BLaER1 treated with 17β-estradiol and CSF1 and Interleukin-3, amounts not matched to agents 10 nM and 100 nM (cell line): ENCODE measurements around the gene RHCG.
A peak's percentile ranks its signal among the peaks of the same experiment; 100 is the strongest.

Experiments
- H3K27ac ChIP-seq, 11 experiments: shearing (Covaris generic); formaldehyde crosslinking; 2 replicates each; pipeline ENCODE4 v1.8.1; 2022
- H3K27me3 ChIP-seq, 11 experiments: shearing (Covaris generic); formaldehyde crosslinking; 2 replicates each; pipeline ENCODE4 v1.8.1; 2022
- H3K36me3 ChIP-seq, 11 experiments: shearing (Covaris generic); formaldehyde crosslinking; 2 replicates each; pipeline ENCODE4 v1.8.1; 2022
- H3K4me1 ChIP-seq, 10 experiments: shearing (Covaris generic); formaldehyde crosslinking; 2 replicates each; pipeline ENCODE4 v1.8.1; 2022
- H3K4me2 ChIP-seq, 11 experiments: shearing (Covaris generic); formaldehyde crosslinking; 2 replicates each; pipeline ENCODE4 v1.8.1; 2022
- H3K4me3 ChIP-seq, 10 experiments: shearing (Covaris generic); formaldehyde crosslinking; 2 replicates each; pipeline ENCODE4 v1.8.1; 2022
- H3K9ac ChIP-seq, 11 experiments: shearing (Covaris generic); formaldehyde crosslinking; 2 replicates each; pipeline ENCODE4 v1.8.1; 2022
- H3K9me3 ChIP-seq, 11 experiments: shearing (Covaris generic); formaldehyde crosslinking; replicated peaks in 1 of 11; 2 replicates each; pipeline ENCODE4 v1.8.1; 2022
- H4K20me1 ChIP-seq, 11 experiments: shearing (Covaris generic); formaldehyde crosslinking; 2 replicates each; pipeline ENCODE4 v1.8.1; 2022
- Cebpa-rat ChIP-seq, 11 experiments: shearing (Covaris generic); IDR thresholded peaks; 2 replicates each; pipeline ENCODE4 v1.8.1; 2022

Gene RHCG

DNA sequence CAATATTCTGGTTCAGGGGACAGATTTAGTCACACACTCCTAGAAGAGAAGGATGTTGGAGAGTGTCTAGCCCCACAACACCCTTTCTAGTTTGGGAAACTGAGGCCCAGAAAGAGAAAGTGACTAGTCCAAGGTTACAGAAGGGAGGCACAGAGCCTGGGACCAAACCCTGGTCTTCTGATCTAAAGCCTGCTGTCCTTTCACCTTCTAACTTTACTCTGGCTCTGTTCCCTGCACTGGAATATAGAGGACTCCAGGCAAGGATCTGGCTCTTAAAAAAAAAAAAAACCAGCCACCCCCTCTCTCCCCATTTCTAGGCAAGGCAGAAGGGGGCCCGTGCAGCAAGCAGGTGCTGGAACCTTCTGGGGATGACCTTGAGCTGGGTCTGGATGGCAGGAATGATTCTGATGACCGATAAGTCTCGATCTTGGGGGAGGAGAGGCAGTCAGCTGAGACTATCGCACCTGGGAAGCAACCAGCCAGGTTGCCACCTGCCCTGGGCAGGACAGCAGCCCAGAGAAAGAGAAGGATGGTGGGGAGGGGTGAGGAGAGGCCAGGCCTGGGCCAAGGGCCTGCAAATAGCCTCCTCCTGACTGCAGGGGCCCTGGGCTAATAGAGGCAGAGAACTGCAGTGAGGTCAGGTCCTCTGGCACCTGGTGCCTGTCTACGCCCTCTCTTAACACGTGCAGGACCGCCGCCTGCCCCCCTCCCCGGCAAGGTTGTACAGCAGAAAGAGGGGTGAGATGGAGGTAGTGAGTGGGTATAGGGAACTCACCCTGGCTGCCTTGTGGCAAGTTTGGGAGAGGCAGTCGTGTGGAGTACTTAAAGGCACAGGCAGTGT, 30.4 kb upstream of the RHCG start:
- H3K4me2 ChIP-seq = no peak overlapping the region
- no peak for TF ChIP-seq Cebpa-rat (IDR thresholded peaks at IDR 0.05)
- H3K27me3 ChIP-seq = no peaks in the 10 kb centered on the region
- no peaks in the 10 kb centered on the region for H3K9me3 ChIP-seq
- peaks cover 0 to 14% (median 9%) of the 10 kb centered on the region in 10 experiments; a peak in 12 of 20 replicates for H3K4me1 ChIP-seq
- H3K9ac ChIP-seq = no peak overlapping the region
- H3K4me3 ChIP-seq = no peak overlapping the region
- no peaks in the 10 kb centered on the region for H3K36me3 ChIP-seq
- no peaks in the 10 kb centered on the region; a peak in 1 of 22 replicates for H4K20me1 ChIP-seq
- H3K27ac ChIP-seq = no peak overlapping the region

DNA sequence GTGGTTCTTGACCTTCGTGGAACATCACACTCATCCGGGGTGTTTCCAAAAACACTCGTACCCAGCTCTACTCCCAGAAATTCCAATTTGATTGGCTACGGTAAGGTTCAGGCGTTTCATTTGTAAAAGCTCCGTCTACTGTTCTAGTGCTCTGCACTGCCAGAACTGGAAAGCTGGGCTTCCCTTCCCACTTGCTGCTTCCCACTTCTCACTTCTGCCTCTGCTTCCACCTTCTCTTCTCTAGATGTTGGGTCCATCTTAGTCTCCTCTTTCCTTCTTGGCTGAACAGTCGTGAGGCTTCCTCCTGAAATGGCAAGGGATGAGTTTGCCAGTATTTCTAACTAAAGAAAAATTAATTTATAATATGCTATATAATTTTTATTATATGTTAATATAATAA, 29.8 kb upstream of the RHCG start:
- Histone ChIP-seq H3K4me3 (no peak overlapping the region), H3K27me3 (no peaks in the 10 kb centered on the region), H3K9ac (no peak overlapping the region), H3K27ac (no peak overlapping the region), H3K36me3 (no peaks in the 10 kb centered on the region), H3K4me1 (peaks cover 0 to 16% (median 11%) of the 10 kb centered on the region in 10 experiments; a peak in 12 of 20 replicates), H3K4me2 (no peak overlapping the region), H3K9me3 (peaks cover 0 to 3% (median 0%) of the 10 kb centered on the region in 11 experiments; a peak in 5 of 22 replicates), H4K20me1 (no peaks in the 10 kb centered on the region; a peak in 1 of 22 replicates)
- no peak for TF ChIP-seq Cebpa-rat (IDR thresholded peaks at IDR 0.05)

DNA sequence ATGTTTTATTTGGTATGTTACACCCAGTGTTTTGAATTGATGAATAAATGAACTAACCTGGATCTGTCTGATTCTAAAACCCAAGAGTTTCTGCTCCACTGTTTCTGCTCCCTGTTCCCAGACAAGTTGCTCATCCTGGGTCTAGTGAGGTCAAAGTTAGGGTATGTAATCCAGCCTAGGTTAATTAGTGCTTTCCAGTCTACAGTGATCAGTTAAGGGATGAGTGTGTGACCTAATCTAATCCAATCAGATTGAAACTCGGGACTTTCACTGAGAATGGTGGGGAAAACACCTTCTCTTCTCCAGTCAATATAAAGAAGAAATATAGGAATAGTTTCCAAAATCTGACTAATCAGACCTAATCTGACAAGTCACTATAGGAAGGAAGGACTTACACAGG, 27.8 kb upstream of the RHCG start:
- H3K9me3 ChIP-seq = peaks cover 0 to 12% (median 4%) of the 10 kb centered on the region in 11 experiments; a peak in 9 of 22 replicates
- H3K4me2 ChIP-seq = no peak overlapping the region
- no peak overlapping the region for H3K27ac ChIP-seq
- no peak overlapping the region for H3K4me3 ChIP-seq
- TF ChIP-seq Cebpa-rat (IDR thresholded peaks at IDR 0.05) = no peak
- H4K20me1 ChIP-seq = no peaks in the 10 kb centered on the region; a peak in 1 of 22 replicates
- H3K9ac ChIP-seq = no peak overlapping the region
- H3K4me1 ChIP-seq = peaks cover 0 to 16% (median 11%) of the 10 kb centered on the region in 10 experiments; a peak in 12 of 20 replicates
- H3K27me3 ChIP-seq = no peaks in the 10 kb centered on the region
- no peaks in the 10 kb centered on the region for H3K36me3 ChIP-seq

DNA sequence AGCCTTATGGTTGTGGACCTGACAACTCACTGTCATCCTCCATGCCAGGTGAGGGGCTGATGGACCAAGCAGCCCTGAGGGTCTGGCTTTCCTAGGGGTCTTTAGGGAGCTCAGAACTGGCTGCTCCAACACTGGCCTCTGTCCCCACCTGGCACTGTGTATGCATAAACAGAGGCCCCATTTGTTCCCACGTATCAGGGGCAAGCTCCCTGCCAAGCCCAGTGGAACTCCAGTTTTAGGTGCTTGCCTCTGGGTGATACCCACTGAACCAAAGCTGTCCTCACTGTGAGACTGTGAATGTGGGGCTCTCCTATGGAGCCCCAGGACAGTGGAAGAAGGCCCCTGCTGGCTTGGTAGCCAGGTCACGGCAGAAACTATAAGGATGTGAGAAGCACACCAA, 26.7 kb upstream of the RHCG start:
- Histone ChIP-seq H3K9me3 (peaks cover 0 to 12% (median 4%) of the 10 kb centered on the region in 11 experiments; a peak in 9 of 22 replicates), H3K9ac (no peak overlapping the region), H3K4me1 (peaks cover 0 to 16% (median 11%) of the 10 kb centered on the region in 10 experiments; a peak in 12 of 20 replicates), H3K27me3 (no peaks in the 10 kb centered on the region), H3K36me3 (no peaks in the 10 kb centered on the region), H3K27ac (no peak overlapping the region), H3K4me3 (no peak overlapping the region), H4K20me1 (no peaks in the 10 kb centered on the region), H3K4me2 (peak overlapping the region in 2 of 11 experiments; percentile 49 to 58; a peak in 3 of 22 replicates)
- TF ChIP-seq Cebpa-rat (IDR thresholded peaks at IDR 0.05) = no peak

DNA sequence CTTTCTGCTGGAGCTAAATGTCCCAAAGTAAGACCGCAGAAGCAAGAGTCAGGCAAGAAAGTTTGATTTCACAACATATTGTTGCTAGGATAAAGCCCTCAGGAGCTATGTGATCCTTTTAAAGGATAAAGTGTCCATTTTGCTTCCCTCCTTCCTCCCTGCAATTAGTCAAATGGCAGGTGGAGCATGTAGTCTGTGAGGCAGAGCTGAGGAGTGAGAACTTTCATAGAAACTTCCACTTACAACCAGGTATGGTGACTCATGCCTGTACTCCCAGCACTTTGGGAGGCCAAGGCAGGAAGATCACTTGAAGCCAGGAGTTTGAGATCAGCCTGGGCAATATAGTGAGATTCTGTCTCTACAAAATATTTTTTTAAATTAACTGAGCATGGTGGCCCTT, 25.2 kb upstream of the RHCG start:
- peak overlapping the region in 6 of 11 experiments; percentile 7 to 69 (median 48); a peak in 6 of 22 replicates for H3K4me2 ChIP-seq
- H3K9me3 ChIP-seq = peaks cover 0 to 12% (median 4%) of the 10 kb centered on the region in 11 experiments; a peak in 9 of 22 replicates
- H3K4me1 ChIP-seq = peaks cover 0 to 16% (median 11%) of the 10 kb centered on the region in 10 experiments; a peak in 12 of 20 replicates
- no peak overlapping the region for H3K27ac ChIP-seq
- TF ChIP-seq Cebpa-rat (IDR thresholded peaks at IDR 0.05) = no peak
- H4K20me1 ChIP-seq = no peaks in the 10 kb centered on the region
- H3K36me3 ChIP-seq = no peaks in the 10 kb centered on the region
- no peak overlapping the region for H3K4me3 ChIP-seq
- no peaks in the 10 kb centered on the region for H3K27me3 ChIP-seq
- no peak overlapping the region for H3K9ac ChIP-seq

DNA sequence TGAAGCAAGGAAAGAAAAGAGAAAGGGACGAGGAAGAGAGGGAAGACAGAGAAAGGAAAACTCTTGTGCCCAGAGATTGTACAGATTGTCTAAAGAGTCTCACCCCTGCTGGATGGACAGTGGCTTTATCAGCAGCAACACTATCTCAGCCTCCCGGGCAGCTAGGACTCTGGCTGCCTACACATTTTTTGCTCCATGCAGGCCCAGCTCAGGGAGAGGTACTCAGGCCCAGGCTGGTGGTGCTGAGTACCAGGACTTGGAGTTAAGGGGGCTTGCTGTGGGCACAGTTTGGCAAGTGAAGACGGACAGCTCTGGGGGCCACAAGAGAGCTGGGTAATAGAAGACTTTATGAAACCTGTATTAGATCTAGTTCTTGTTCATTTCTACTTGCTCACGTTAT, 19.1 kb upstream of the RHCG start:
- TF ChIP-seq Cebpa-rat (IDR thresholded peaks at IDR 0.05) = no peak
- H3K36me3 ChIP-seq = no peaks in the 10 kb centered on the region
- peaks cover 0 to 7% (median 0%) of the 10 kb centered on the region in 10 experiments; a peak in 3 of 20 replicates for H3K4me1 ChIP-seq
- H3K4me3 ChIP-seq = no peak overlapping the region
- H4K20me1 ChIP-seq = no peaks in the 10 kb centered on the region
- H3K27ac ChIP-seq = no peak overlapping the region
- H3K27me3 ChIP-seq = no peaks in the 10 kb centered on the region
- no peak overlapping the region for H3K9ac ChIP-seq
- peaks cover 0 to 3% (median 0%) of the 10 kb centered on the region in 11 experiments; a peak in 1 of 22 replicates for H3K9me3 ChIP-seq
- no peak overlapping the region for H3K4me2 ChIP-seq

DNA sequence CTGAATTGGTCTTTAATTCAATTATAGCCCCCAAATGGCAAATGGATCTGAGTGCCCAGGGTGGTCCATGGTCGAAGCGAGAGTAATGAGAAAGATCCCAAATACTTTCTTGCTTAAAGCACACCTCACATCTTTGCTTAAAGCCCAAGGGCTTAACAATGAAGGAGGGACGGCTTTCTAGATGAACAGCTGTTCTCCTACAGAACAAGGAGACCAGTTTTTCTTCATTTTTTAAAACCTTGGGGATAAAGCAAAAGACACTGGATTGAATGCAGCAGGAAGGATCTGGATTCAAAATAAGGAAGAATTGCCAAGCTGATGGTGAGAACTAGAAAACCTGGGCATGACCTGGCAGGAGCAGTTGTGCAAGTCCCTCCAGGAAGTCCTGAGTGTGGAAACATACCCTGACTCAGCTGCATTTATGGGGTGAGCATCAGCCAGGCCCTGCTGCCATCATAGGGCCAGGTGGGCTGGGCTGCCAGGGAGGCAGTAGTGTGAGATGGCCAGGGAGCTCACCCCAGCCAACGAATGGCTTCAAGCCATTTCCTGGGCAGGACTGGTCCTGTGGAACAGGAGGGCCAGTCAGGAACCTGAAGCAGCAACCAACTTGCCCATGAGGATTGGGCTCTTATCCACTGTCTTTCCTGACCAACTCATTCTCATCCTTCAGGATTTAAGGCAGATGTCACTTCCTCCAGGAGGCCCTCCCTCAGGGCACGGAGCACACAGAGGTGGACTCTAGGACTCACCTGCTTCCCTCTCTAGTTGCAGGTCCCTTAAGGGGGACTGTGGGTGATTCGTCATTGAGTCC, 18.4 kb upstream of the RHCG start:
- Histone ChIP-seq H3K4me1 (peaks cover 0 to 7% (median 0%) of the 10 kb centered on the region in 10 experiments; a peak in 3 of 20 replicates), H3K9ac (no peak overlapping the region), H3K4me2 (peak overlapping the region in 2 of 11 experiments; percentile 15 to 18; a peak in 3 of 22 replicates), H4K20me1 (no peaks in the 10 kb centered on the region), H3K27ac (no peak overlapping the region), H3K4me3 (no peak overlapping the region), H3K9me3 (no peaks in the 10 kb centered on the region), H3K36me3 (no peaks in the 10 kb centered on the region), H3K27me3 (no peaks in the 10 kb centered on the region)
- no peak for TF ChIP-seq Cebpa-rat (IDR thresholded peaks at IDR 0.05)

DNA sequence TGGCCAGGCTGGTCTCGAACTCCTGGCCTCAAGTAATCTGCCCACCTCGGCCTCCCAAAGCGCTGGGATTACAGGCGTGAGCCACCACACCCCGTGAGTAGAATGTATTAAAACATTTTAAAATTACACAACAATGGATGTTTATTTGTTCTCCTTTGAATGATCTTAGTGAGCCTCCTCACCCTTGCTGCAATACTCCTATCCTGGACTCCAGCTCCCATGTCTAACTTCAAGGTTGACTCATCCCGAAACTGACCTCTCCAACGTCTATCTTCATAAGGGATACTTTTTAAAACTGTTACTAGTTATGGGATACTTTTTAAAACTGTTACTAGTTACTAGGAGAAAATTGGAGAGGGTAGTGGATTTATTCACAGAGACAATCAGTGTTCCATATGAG, 17.8 kb upstream of the RHCG start:
- Histone ChIP-seq H3K9ac (no peak overlapping the region), H3K27ac (no peak overlapping the region)
- no peak for TF ChIP-seq Cebpa-rat (IDR thresholded peaks at IDR 0.05)

DNA sequence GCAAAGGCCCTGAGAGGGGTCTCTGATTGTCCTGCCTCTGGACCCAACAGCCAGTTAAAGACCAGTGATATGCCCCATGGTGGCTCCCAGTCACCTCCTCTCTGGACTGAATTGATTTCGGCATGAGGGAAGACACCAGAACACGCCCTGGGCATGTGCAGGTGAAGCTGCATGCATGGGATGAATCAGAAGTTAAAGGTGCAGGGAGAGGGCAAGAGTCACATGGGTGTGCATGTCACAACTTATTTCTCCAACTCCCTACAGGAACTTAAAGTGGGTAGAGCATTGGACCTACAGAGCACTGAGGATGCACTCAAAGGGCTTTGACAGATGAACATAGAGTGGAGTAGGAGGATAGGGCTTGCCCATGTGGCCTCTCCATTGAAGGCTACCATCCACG, 16.9 kb upstream of the RHCG start:
- Histone ChIP-seq H3K27ac (no peak overlapping the region), H3K4me3 (no peak overlapping the region), H3K36me3 (no peaks in the 10 kb centered on the region), H3K9me3 (no peaks in the 10 kb centered on the region), H3K4me2 (no peak overlapping the region), H3K27me3 (no peaks in the 10 kb centered on the region), H3K9ac (no peak overlapping the region), H4K20me1 (no peaks in the 10 kb centered on the region), H3K4me1 (peaks cover 0 to 7% (median 0%) of the 10 kb centered on the region in 10 experiments; a peak in 3 of 20 replicates)
- no peak for TF ChIP-seq Cebpa-rat (IDR thresholded peaks at IDR 0.05)

More for the DNA sequence above, 17.8 kb upstream of the RHCG start:
- H3K36me3 ChIP-seq = no peaks in the 10 kb centered on the region
- no peaks in the 10 kb centered on the region for H4K20me1 ChIP-seq
- H3K4me3 ChIP-seq = no peak overlapping the region
- H3K4me2 ChIP-seq = no peak overlapping the region; a peak in 1 of 22 replicates
- H3K9me3 ChIP-seq = no peaks in the 10 kb centered on the region
- no peaks in the 10 kb centered on the region for H3K27me3 ChIP-seq
- peaks cover 0 to 7% (median 0%) of the 10 kb centered on the region in 10 experiments; a peak in 3 of 20 replicates for H3K4me1 ChIP-seq
